Body of pancreas (tissue), 4 donors: ENCODE data around the gene WDR82. TPM values are rescaled to one million over a fixed set of nuclear protein-coding genes. Genes with fewer than 3 reads are reported as not detected.

Experiments used
- ATAC-seq: fragments of 150-250 bp; one replicate; pipeline ENCODE4 v1.9.1; 2016
- DNase-seq, 4 donors: peaks; one replicate each; pipeline ENCODE4 v3.0.0-alpha.2; 2019
- H3K27ac ChIP-seq, 4 donors: fragments of 200-600 bp; sonication (generic); 1 replicate in 3 of 4; 2 replicates in 1 of 4; pipeline versions ENCODE4 v1.5.1 to v1.6.1; 2016 to 2019; ENCODE audit warnings: mild to moderate bottlenecking in 1 of 4, mixed read lengths in 1 of 4, moderate library complexity in 1 of 4
- H3K27me3 ChIP-seq, 2 donors: fragments of 200-600 bp; sonication (generic); one replicate each; pipeline ENCODE4 v1.6.0; 2016; ENCODE audit warnings: mild to moderate bottlenecking in 1 of 2
- H3K36me3 ChIP-seq, 2 donors: fragments of 200-600 bp; sonication (generic); replicated peaks in 1 of 2; 2 replicates each; pipeline ENCODE4 v1.5.1; 2016; ENCODE audit warnings: low read depth in 2 of 2; ENCODE audit not compliant: insufficient read depth in 1 of 2
- H3K4me1 ChIP-seq: fragments of 200-600 bp; sonication (generic); one replicate; pipeline ENCODE4 v1.6.0; 2016
- H3K4me3 ChIP-seq, 2 donors: fragments of 200-600 bp; sonication (generic); 1 replicate in 1 of 2; 2 replicates in 1 of 2; pipeline ENCODE4 v1.5.1; 2016 to 2019
- H3K9me3 ChIP-seq, 3 donors: fragments of 200-600 bp; sonication (generic); 1 replicate in 2 of 3; 2 replicates in 1 of 3; pipeline ENCODE4 v1.5.1; 2016
- CTCF ChIP-seq, 7 experiments: fragments of 450-650 bp in 4 of 7; fragments of 200-600 bp in 3 of 7; sonication (generic) in 3 of 7; IDR thresholded peaks; one replicate each; pipeline ENCODE4 v1.5.1; 2016 to 2019; ENCODE audit warnings: antibody characterized with exemption in 7 of 7
- POLR2A ChIP-seq, 3 donors: fragments of 450-650 bp; IDR thresholded peaks; one replicate each; pipeline ENCODE4 v1.6.1; 2016; ENCODE audit warnings: antibody characterized with exemption in 3 of 3, mild to moderate bottlenecking in 2 of 3
- WGBS, 2 donors: methylation state at CpG; one replicate each; pipeline ENCODE4 v1.1.5; 2017; 5-methylcytosine and 5-hydroxymethylcytosine counted together
- intact Hi-C: fragments of 100-400 bp; cut with DNase I; formaldehyde crosslinking; loops from one replicate; pipeline ENCODE4 v1.15.1; 2023
- total RNA-seq, 2 donors: library from RNA; depleted of rRNA; stranded (reverse); fragments of >200 nt; gene quantifications; one replicate each; pipeline ENCODE4 v1.1.0, GENCODE V29; 2016

WDR82 gene
- total RNA-seq, 2 donors from 2014 or later = 19.1 to 21.5 TPM

- peaks cover 0 to 3% of the 10 kb centered on the region in 2 donors for H3K36me3 ChIP-seq
- intact Hi-C loops = loop anchor here (5.0 kb wide), 1 partner anchor 50 kb away; no protein-coding TSS in a partner anchor
- no peaks in the 10 kb centered on the region for H3K27me3 ChIP-seq
- peaks cover 39% of the 10 kb centered on the region for H3K4me1 ChIP-seq
- TF ChIP-seq POLR2A (IDR thresholded peaks at IDR 0.05) = no peak
- TF ChIP-seq CTCF (IDR thresholded peaks at IDR 0.05) = no peak
- ATAC-seq (no peak), DNase-seq (no peak)
- WGBS, 2 donors = 89 to 93% methylated on average over 11 to 20 of the region's 20 CpGs
- no peaks in the 10 kb centered on the region for H3K9me3 ChIP-seq
- no peak overlapping the region for H3K27ac ChIP-seq
- no peak overlapping the region for H3K4me3 ChIP-seq
These were observed 14.0 kb upstream of the WDR82 start for GRCh38 chr3:52292247-52293065.

GRCh38 chr3:52291508-52292181 lies 13.2 kb upstream of the WDR82 start:
- Histone ChIP-seq H3K27ac (no peak overlapping the region), H3K27me3 (no peaks in the 10 kb centered on the region), H3K4me1 (peaks cover 45% of the 10 kb centered on the region), H3K4me3 (no peak overlapping the region), H3K36me3 (peaks cover 0 to 3% of the 10 kb centered on the region in 2 donors), H3K9me3 (no peaks in the 10 kb centered on the region)
- ATAC-seq (no peak), DNase-seq (peak in 3 of 4 donors; percentile 29 to 35 (median 33))
- intact Hi-C loops = loop anchor here (5.0 kb wide), 1 partner anchor 51 kb away; no protein-coding TSS in a partner anchor
- WGBS, 2 donors = 55 to 63% methylated on average over 7 of the region's 7 CpGs
- TF ChIP-seq CTCF (IDR thresholded peaks at IDR 0.05) (peak in 6 of 7 experiments; percentile 35 to 55 (median 46)), POLR2A (IDR thresholded peaks at IDR 0.05) (no peak)

GRCh38 chr3:52290596-52291507 lies 12.4 kb upstream of the WDR82 start:
- intact Hi-C loops = loop anchor here (5.0 kb wide), 1 partner anchor 51 kb away; no protein-coding TSS in a partner anchor
- ATAC-seq (no peak), DNase-seq (no peak)
- TF ChIP-seq POLR2A (IDR thresholded peaks at IDR 0.05) (no peak), CTCF (IDR thresholded peaks at IDR 0.05) (no peak)
- 44 to 61% methylated on average over 8 to 23 of the region's 23 CpGs for WGBS, 2 donors
- H3K4me1 ChIP-seq = peaks cover 51% of the 10 kb centered on the region
- H3K36me3 ChIP-seq = peaks cover 0 to 3% of the 10 kb centered on the region in 2 donors
- no peaks in the 10 kb centered on the region for H3K27me3 ChIP-seq
- H3K9me3 ChIP-seq = no peaks in the 10 kb centered on the region
- H3K27ac ChIP-seq = peak overlapping the region; percentile 42 to 100 (median 78)
- H3K4me3 ChIP-seq = peak overlapping the region in 1 of 2 donors; percentile 4

- peak; percentile 51 for ATAC-seq
- H3K4me3 ChIP-seq = peak overlapping the region in 1 of 2 donors; percentile 4
- H3K36me3 ChIP-seq = peaks cover 0 to 3% of the 10 kb centered on the region in 2 donors
- H3K4me1 ChIP-seq = peaks cover 59% of the 10 kb centered on the region
- TF ChIP-seq CTCF (IDR thresholded peaks at IDR 0.05) (peak in 4 of 7 experiments; percentile 6 to 20 (median 11)), POLR2A (IDR thresholded peaks at IDR 0.05) (peak; percentile 15 to 54 (median 29))
- no peaks in the 10 kb centered on the region for H3K9me3 ChIP-seq
- intact Hi-C loops = loop anchor here (5.0 kb wide), 1 partner anchor 52 kb away; no protein-coding TSS in a partner anchor
- H3K27me3 ChIP-seq = no peaks in the 10 kb centered on the region
- peak; percentile 64 to 85 (median 84) for DNase-seq
- 7 to 22% methylated on average over 7 to 15 of the region's 15 CpGs for WGBS, 2 donors
- H3K27ac ChIP-seq = peak overlapping the region; percentile 58 to 100 (median 99)
These were observed 11.5 kb upstream of the WDR82 start for GRCh38 chr3:52289747-52290595.
